Upper lobe of left lung (tissue), 6 donors: ENCODE data around the gene SLC25A30. TPM values are rescaled to one million over a fixed set of nuclear protein-coding genes. Genes with fewer than 3 reads are reported as not detected.

Experiments
- ATAC-seq, 2 donors: fragments of 200-7000 bp; cut with Tn5 transposase; one replicate each; pipeline ENCODE4 v1.9.1; 2022; ENCODE audit warnings: mild to moderate bottlenecking in 2 of 2, moderate library complexity in 2 of 2; ENCODE audit not compliant: low FRiP score in 2 of 2
- DNase-seq, 2 donors: peaks; one replicate each; pipeline ENCODE4 v3.0.0-alpha.2; 2019 to 2020
- H3K27ac ChIP-seq, 4 donors: fragments of 200-600 bp; sonication (generic); one replicate each; pipeline ENCODE4 v1.5.1; 2016 to 2019
- H3K27me3 ChIP-seq, 4 donors: fragments of 200-600 bp; sonication (generic); one replicate each; pipeline ENCODE4 v1.5.1; 2017 to 2019
- H3K36me3 ChIP-seq, 4 donors: fragments of 200-600 bp; sonication (generic); one replicate each; pipeline ENCODE4 v1.5.1; 2016 to 2019
- H3K4me1 ChIP-seq, 4 donors: fragments of 200-600 bp; sonication (generic); one replicate each; pipeline ENCODE4 v1.5.1; 2018 to 2019
- H3K4me3 ChIP-seq, 4 donors: fragments of 200-600 bp; sonication (generic); one replicate each; pipeline ENCODE4 v1.5.1; 2017 to 2019; ENCODE audit warnings: mild to moderate bottlenecking in 2 of 4, moderate library complexity in 1 of 4
- H3K9me3 ChIP-seq, 4 donors: fragments of 200-600 bp; sonication (generic); one replicate each; pipeline ENCODE4 v1.5.1; 2018 to 2019
- EP300 ChIP-seq, 4 donors: sonication (generic); formaldehyde crosslinking; IDR thresholded peaks; one replicate each; pipeline ENCODE4 v1.5.1; 2017; ENCODE audit warnings: antibody characterized with exemption in 4 of 4, control low read depth in 2 of 4
- POLR2A ChIP-seq, 4 donors: fragments of 450-650 bp; IDR thresholded peaks; one replicate each; pipeline ENCODE4 v1.5.1; 2016 to 2017; ENCODE audit warnings: antibody characterized with exemption in 4 of 4, mild to moderate bottlenecking in 2 of 4
- POLR2AphosphoS5 ChIP-seq, 2 donors: sonication (generic); formaldehyde crosslinking; IDR thresholded peaks; one replicate each; pipeline ENCODE4 v1.5.1; 2017; ENCODE audit warnings: antibody characterized with exemption in 2 of 2
- WGBS, 2 donors: methylation state at CpG; one replicate each; pipeline ENCODE4 v1.1.5; 2017 to 2018; 5-methylcytosine and 5-hydroxymethylcytosine counted together
- total RNA-seq, 6 donors: library from RNA; depleted of rRNA in 4 of 6; stranded (reverse); fragments of >200 nt in 4 of 6; gene quantifications; one replicate each; pipeline versions ENCODE4 v1.1.0 to v1.2.1, GENCODE V29; 2016 to 2021
- TF ChIP-seq, protein P1 (sequence below), 6 experiments: fragments of 450-650 bp in 4 of 6; fragments of 200-600 bp in 2 of 6; sonication (generic) in 2 of 6; IDR thresholded peaks; one replicate each; pipeline ENCODE4 v1.5.1; 2016 to 2019; ENCODE audit warnings: antibody characterized with exemption in 6 of 6
- donor health status: DM: no; HTN: no; CAD: no; lungs with moderate emphysema.
- donor health status: DM: no; HTN: yes; CAD: no; lungs with severe emphysema.

SLC25A30 gene
- total RNA-seq, 6 donors from 2014 or later: 3.8 to 25.1 (median 16.8) TPM

DNA sequence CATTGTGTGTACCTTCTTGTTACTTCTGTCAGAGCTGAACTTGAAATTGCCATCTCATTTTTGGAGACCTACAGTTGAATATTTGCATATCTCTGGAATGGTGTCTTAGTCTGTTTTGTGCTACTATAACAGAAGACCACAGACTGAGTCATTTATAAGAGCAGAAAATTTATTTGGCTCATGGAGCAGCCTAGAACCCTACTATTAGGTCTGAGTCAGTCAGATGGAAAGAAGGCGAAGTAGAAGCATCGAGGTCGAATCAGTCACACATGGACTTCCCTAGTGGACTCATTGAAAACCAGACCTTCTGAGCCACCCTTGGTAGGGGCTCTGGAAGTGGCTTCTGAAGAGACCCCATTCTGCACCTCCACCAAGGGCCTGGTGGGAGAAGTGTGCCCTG, 43.3 kb downstream of the SLC25A30 start:
- Histone ChIP-seq H3K4me3 (no peak overlapping the region), H3K27ac (no peak overlapping the region), H3K36me3 (no peaks in the 10 kb centered on the region), H3K9me3 (no peaks in the 10 kb centered on the region), H3K27me3 (no peaks in the 10 kb centered on the region), H3K4me1 (peaks cover 5 to 11% (median 8%) of the 10 kb centered on the region in 4 donors)
- TF ChIP-seq EP300 (IDR thresholded peaks at IDR 0.05) (no peak), POLR2A (IDR thresholded peaks at IDR 0.05) (no peak), POLR2AphosphoS5 (IDR thresholded peaks at IDR 0.05) (no peak)
- TF ChIP-seq, protein P1, sequence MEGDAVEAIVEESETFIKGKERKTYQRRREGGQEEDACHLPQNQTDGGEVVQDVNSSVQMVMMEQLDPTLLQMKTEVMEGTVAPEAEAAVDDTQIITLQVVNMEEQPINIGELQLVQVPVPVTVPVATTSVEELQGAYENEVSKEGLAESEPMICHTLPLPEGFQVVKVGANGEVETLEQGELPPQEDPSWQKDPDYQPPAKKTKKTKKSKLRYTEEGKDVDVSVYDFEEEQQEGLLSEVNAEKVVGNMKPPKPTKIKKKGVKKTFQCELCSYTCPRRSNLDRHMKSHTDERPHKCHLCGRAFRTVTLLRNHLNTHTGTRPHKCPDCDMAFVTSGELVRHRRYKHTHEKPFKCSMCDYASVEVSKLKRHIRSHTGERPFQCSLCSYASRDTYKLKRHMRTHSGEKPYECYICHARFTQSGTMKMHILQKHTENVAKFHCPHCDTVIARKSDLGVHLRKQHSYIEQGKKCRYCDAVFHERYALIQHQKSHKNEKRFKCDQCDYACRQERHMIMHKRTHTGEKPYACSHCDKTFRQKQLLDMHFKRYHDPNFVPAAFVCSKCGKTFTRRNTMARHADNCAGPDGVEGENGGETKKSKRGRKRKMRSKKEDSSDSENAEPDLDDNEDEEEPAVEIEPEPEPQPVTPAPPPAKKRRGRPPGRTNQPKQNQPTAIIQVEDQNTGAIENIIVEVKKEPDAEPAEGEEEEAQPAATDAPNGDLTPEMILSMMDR (IDR thresholded peaks at IDR 0.05): no peak
- WGBS, 2 donors: 93 to 97% methylated on average over 3 of the region's 3 CpGs
- DNase-seq: no peak
- no peak for ATAC-seq

DNA sequence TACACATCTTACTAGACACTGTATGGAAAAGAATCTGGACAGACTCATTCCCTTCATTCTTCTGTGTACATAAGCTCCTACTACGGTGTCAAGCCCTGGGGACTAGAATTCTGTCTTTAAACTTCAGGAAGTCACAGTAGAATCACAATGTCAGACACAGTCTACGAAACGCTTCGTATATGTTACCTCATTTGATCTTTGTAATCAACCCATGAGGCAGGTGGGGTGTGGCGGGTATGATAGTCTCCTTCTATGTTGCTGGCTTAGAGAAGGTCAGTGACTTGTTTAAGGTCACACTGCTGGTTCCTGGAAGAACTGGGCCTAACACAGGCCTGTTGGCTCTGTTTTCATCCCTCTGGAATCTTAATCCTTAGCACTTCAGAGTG, 45.0 kb downstream of the SLC25A30 start:
- no peak overlapping the region for H3K27ac ChIP-seq
- H3K27me3 ChIP-seq: no peaks in the 10 kb centered on the region
- no peaks in the 10 kb centered on the region for H3K36me3 ChIP-seq
- TF ChIP-seq, protein P1 (IDR thresholded peaks at IDR 0.05): no peak
- TF ChIP-seq EP300 (IDR thresholded peaks at IDR 0.05) (no peak), POLR2AphosphoS5 (IDR thresholded peaks at IDR 0.05) (no peak), POLR2A (IDR thresholded peaks at IDR 0.05) (no peak)
- H3K9me3 ChIP-seq: no peaks in the 10 kb centered on the region
- H3K4me1 ChIP-seq: peaks cover 5 to 15% (median 9%) of the 10 kb centered on the region in 4 donors
- no peak overlapping the region for H3K4me3 ChIP-seq
- 77 to 82% methylated on average over 5 of the region's 5 CpGs for WGBS, 2 donors
- DNase-seq: no peak
- ATAC-seq: no peak

DNA sequence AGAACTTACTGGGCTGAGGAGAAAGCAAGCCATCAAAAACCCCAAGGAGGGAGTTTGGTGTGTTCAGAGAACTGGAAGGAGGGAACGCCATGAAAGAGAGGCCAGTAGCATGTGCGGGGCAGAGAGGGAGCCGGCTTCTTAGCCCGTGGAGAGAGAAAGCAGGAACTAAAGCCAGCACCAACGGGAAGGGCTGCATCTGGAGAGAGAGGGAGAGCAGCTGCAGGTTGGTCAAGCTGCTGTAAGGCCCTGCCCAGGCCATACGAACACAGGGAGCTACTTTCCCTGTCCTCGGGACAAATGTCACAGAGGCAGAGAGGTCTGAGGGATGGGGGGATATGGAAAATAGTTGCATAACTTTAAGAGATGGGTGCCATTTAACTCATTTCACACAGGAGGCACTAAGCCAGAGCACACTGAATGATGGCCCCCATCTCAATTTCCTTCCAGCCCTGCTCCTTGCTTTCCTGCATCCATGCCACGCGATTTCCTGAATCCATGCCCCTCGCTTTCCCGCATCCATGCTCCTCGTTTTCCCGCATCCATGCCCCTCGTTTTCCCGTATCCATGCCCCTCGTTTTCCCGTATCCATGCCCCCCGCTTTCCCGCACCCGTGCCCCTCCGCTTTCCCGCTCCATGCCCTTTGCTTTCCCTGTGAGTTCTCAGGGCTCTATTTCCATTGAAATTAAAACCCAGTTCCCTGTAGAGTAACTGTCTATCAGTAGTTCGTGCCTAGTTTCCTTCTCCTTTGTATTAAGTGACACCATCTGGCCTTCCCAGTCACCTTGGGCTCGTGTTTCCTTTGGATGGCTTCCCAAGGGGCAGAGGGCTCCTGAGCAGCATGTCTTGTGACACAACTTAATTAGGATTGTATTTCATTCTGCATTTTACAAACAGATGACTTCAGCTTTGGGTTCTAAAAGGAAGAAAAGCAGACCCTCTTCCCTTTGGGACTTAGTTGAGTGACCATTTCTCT, 45.7 kb downstream of the SLC25A30 start:
- ATAC-seq: no peak
- 82 to 83% methylated on average over 24 of the region's 24 CpGs for WGBS, 2 donors
- TF ChIP-seq, protein P1 (IDR thresholded peaks at IDR 0.05): no peak
- TF ChIP-seq POLR2AphosphoS5 (IDR thresholded peaks at IDR 0.05): no peak
- TF ChIP-seq POLR2A (IDR thresholded peaks at IDR 0.05): no peak
- no peak for TF ChIP-seq EP300 (IDR thresholded peaks at IDR 0.05)
- Histone ChIP-seq H3K27me3 (no peaks in the 10 kb centered on the region), H3K4me3 (no peak overlapping the region), H3K9me3 (no peaks in the 10 kb centered on the region), H3K36me3 (no peaks in the 10 kb centered on the region), H3K27ac (no peak overlapping the region), H3K4me1 (peaks cover 10 to 22% (median 11%) of the 10 kb centered on the region in 4 donors)
- no peak for DNase-seq

DNA sequence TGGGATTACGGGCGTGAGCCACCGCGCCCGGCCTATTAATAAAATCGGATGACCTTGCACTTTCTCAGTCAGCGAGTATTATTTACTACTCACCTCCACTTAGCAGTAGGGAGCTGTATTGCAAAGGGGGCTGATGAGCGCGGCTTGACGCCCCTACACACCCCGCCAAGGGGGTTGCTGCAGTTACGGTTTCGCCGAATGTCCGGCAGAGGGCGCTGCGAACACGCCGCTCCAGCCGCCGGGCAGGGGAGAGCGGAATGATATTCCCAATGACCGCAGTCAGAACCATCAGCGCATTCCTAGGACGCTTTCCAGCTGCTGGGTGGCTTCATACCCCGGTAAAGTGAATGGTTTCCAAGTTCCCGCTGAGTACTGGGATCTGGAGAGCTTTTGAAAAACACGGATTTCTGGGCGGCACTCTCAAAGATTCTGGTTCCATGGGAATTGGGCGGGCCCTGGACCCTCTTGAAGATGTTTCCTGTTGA, 47.2 kb downstream of the SLC25A30 start:
- H3K4me3 ChIP-seq: no peak overlapping the region
- 21 to 48% methylated on average over 5 to 30 of the region's 30 CpGs for WGBS, 2 donors

More for the DNA sequence above, 47.2 kb downstream of the SLC25A30 start:
- H3K4me1 ChIP-seq: peaks cover 14 to 25% (median 14%) of the 10 kb centered on the region in 4 donors
- peak; percentile 86 to 92 for ATAC-seq
- H3K27me3 ChIP-seq: no peaks in the 10 kb centered on the region
- H3K27ac ChIP-seq: no peak overlapping the region
- H3K9me3 ChIP-seq: no peaks in the 10 kb centered on the region
- TF ChIP-seq POLR2A (IDR thresholded peaks at IDR 0.05) (no peak), EP300 (IDR thresholded peaks at IDR 0.05) (no peak)
- TF ChIP-seq, protein P1 (IDR thresholded peaks at IDR 0.05): peak; percentile 84 to 92 (median 88)
- no peaks in the 10 kb centered on the region for H3K36me3 ChIP-seq
- DNase-seq: peak; percentile 57 to 92
